MCF 10A (cell line): ENCODE results near the gene WTIP. TPM values are rescaled to one million over a fixed set of nuclear protein-coding genes. Genes with fewer than 3 reads are reported as not detected.

Source experiments
- BruUV-seq: library from RNA; stranded (reverse); fragments of 400-500 nt; replicated peaks from 2 replicates; lab custom pipeline; 2021; lab: Mats Ljungman, UMichigan
- CTCF ChIA-PET: fragments of 300-600 bp; sonication (Branson Sonifier 250); formaldehyde crosslinking; extraction: SDS; loops from one replicate; lab custom pipeline; 2021; ENCODE audit warnings: antibody characterized with exemption, inconsistent platforms; lab: Yijun Ruan, JAX
- POLR2A ChIA-PET: fragments of 300-600, 350-650 bp; sonication (Branson Sonifier 250); formaldehyde crosslinking; extraction: SDS; loops from one replicate; lab custom pipeline; 2020; ENCODE audit warnings: antibody characterized with exemption, inconsistent platforms; lab: Yijun Ruan, JAX
- DNase-seq: peaks from one replicate; pipeline ENCODE4 v3.0.0-alpha.2; 2018; ENCODE audit not compliant: unreplicated experiment
- H3K27ac Mint-ChIP-seq: one replicate; pipeline ENCODE4 v1.8.0; 2022; ENCODE audit warnings: mild to moderate bottlenecking, low read depth, mixed read lengths; ENCODE audit not compliant: unreplicated experiment
- H3K27me3 Mint-ChIP-seq: one replicate; pipeline ENCODE4 v1.8.0; 2022; ENCODE audit warnings: mixed read lengths; ENCODE audit not compliant: insufficient read depth, unreplicated experiment
- H3K36me3 Mint-ChIP-seq: one replicate; pipeline ENCODE4 v1.8.0; 2022; ENCODE audit warnings: mild to moderate bottlenecking, moderate library complexity, mixed read lengths; ENCODE audit not compliant: insufficient read depth, unreplicated experiment
- H3K4me1 Mint-ChIP-seq: one replicate; pipeline ENCODE4 v1.8.0; 2022; ENCODE audit warnings: mixed read lengths; ENCODE audit not compliant: insufficient read depth, unreplicated experiment
- H3K4me3 Mint-ChIP-seq: one replicate; pipeline ENCODE4 v1.8.0; 2022; ENCODE audit warnings: mild to moderate bottlenecking, moderate library complexity, mixed read lengths; ENCODE audit not compliant: unreplicated experiment
- H3K9me3 Mint-ChIP-seq: one replicate; pipeline ENCODE4 v1.8.0; 2022; ENCODE audit warnings: mixed read lengths; ENCODE audit not compliant: unreplicated experiment
- intact Hi-C: fragments of 100-400 bp; cut with micrococcal nuclease; formaldehyde crosslinking; loops from 2 replicates; pipeline ENCODE4 v1.14.1; 2022
- total RNA-seq: library from RNA; stranded (reverse); gene quantifications from 2 replicates; pipeline ENCODE4 v1.2.3, GENCODE V29; 2022
- TF ChIP-seq, protein P1 (sequence below): fragments of 200-600 bp; IDR thresholded peaks from one replicate; pipeline ENCODE4 v1.8.0; 2022; ENCODE audit warnings: antibody characterized with exemption, mild to moderate bottlenecking; ENCODE audit not compliant: unreplicated experiment

WTIP gene
- total RNA-seq, 1 experiment from 2014 or later = 22.6 TPM

DNA sequence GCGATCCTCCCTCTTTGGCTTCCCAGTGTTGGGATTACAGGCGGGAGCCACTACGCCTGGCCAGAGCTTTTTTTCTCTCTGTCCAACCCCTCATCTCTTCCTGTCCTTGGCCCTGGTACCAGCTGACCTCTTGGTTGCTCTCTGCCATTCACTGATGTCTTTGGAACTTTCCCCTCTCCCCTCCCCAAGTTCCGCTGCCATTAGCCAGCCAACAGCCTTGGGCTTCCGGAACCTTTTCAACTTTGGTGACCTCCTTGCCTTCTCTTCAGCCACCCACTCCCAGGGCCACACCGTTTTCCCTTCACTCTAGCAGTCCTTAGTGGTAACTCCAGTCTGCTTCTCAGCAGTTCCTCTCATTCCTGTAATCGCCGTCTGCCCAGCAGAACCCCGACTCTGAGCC is 4.3 kb downstream of the WTIP start:
- no peak overlapping the region for H3K27ac Mint-ChIP-seq
- peaks cover 31% of the 10 kb centered on the region for H3K36me3 Mint-ChIP-seq
- ChIA-PET CTCF (interaction anchor here (0.8 kb wide), 1 partner anchor 597 kb away, joined by 3 read pairs; no protein-coding TSS in a partner anchor), POLR2A (no interaction called here)
- TF ChIP-seq, protein P1, sequence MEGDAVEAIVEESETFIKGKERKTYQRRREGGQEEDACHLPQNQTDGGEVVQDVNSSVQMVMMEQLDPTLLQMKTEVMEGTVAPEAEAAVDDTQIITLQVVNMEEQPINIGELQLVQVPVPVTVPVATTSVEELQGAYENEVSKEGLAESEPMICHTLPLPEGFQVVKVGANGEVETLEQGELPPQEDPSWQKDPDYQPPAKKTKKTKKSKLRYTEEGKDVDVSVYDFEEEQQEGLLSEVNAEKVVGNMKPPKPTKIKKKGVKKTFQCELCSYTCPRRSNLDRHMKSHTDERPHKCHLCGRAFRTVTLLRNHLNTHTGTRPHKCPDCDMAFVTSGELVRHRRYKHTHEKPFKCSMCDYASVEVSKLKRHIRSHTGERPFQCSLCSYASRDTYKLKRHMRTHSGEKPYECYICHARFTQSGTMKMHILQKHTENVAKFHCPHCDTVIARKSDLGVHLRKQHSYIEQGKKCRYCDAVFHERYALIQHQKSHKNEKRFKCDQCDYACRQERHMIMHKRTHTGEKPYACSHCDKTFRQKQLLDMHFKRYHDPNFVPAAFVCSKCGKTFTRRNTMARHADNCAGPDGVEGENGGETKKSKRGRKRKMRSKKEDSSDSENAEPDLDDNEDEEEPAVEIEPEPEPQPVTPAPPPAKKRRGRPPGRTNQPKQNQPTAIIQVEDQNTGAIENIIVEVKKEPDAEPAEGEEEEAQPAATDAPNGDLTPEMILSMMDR = no peak
- peaks cover 27% of the 10 kb centered on the region for H3K4me1 Mint-ChIP-seq
- intact Hi-C loops = no loop called here
- no peaks in the 10 kb centered on the region for H3K27me3 Mint-ChIP-seq
- no peaks in the 10 kb centered on the region for H3K9me3 Mint-ChIP-seq
- H3K4me3 Mint-ChIP-seq = no peak overlapping the region
- no TSS peak for BruUV-seq
- no peak for DNase-seq

DNA sequence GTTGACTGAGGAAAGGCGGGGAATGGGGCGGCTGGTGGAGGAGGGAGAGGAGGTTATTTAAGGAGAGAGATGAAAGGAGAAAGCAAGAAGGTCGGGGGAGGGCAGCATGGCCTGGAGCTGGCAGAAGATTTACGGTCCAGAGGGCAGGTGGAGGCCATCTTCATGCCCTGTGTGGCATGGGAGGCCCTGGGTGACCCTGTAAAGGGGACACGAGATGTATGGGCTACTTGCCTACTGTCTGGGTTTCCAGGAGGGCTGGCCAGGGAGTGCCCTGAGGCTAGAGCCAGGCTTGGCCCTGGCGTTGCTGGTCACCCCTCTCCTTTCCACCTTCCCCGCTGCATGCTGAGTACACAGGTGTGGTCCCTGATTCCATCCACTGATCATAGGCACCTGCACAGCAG is 6.1 kb downstream of the WTIP start:
- Mint-ChIP-seq H3K4me3 (no peak overlapping the region), H3K27ac (no peak overlapping the region), H3K9me3 (no peaks in the 10 kb centered on the region), H3K27me3 (no peaks in the 10 kb centered on the region), H3K4me1 (peaks cover 27% of the 10 kb centered on the region), H3K36me3 (peaks cover 45% of the 10 kb centered on the region)
- intact Hi-C loops = no loop called here
- ChIA-PET CTCF (no interaction called here), POLR2A (no interaction called here)
- DNase-seq = no peak
- BruUV-seq = no TSS peak
- TF ChIP-seq, protein P1 = no peak

DNA sequence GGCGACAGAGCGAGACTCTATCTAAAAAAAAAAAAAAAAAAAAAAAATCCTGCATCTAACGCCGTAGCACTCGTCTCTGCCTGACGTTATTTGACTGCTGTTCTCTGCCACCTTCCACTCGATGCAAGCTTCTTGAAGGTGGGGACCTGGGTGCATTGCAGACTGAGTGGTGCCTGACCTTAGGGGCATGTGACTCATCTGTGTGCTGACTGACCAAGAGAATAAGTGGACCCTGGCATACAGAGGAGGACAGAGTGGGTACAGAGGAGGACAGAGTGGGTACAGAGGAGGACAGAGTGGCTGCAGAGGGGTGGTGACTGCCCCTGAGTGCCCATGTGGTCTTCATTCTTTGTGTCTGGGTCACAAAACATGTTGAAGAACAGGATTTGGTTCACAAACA is 7.6 kb downstream of the WTIP start:
- Mint-ChIP-seq H3K27me3 (no peaks in the 10 kb centered on the region), H3K4me1 (peaks cover 15% of the 10 kb centered on the region), H3K36me3 (peaks cover 61% of the 10 kb centered on the region), H3K4me3 (no peak overlapping the region), H3K27ac (no peak overlapping the region), H3K9me3 (no peaks in the 10 kb centered on the region)
- intact Hi-C loops = no loop called here
- DNase-seq = no peak
- CTCF ChIA-PET = interaction anchor here (0.6 to 0.8 kb wide), 2 partner anchors 96 to 694 kb away, joined by 3 read pairs; no protein-coding TSS in a partner anchor
- POLR2A ChIA-PET = no interaction called here
- BruUV-seq = no TSS peak
- TF ChIP-seq, protein P1 = no peak

DNA sequence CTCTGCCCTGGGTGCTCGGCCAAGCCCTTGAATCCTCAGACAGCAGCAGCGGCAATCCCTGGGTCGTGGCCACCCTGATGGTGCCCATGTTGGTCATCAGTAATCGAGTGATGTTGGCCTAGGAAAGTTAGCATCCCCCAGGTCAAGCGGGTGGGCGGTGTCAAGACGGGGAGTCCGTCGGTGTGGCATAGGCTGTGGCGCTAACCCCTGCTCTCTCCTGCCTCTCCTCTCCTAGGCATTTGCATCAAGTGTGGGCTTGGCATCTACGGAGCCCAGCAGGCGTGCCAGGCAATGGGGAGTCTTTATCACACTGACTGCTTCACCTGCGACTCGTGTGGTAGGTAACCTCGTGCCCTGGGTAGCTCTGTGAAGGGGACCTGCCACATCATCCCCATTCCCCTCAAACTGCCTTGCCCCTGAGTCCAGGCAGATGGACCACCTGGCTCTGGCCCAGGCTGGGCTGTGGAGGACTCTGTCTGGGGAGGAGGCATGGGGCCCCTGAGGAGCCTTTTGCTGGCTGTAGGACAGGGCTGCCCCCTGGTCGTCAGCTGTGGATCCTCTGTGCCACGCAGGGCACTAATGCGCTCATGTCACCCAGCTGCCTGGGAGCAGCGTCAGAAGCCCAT is 8.7 kb downstream of the WTIP start:
- BruUV-seq = no TSS peak
- intact Hi-C loops = no loop called here
- POLR2A ChIA-PET = no interaction called here
- CTCF ChIA-PET = interaction anchor here (0.9 to 1.0 kb wide), 2 partner anchors 11 to 12 kb away, joined by 3 to 5 read pairs; no protein-coding TSS in a partner anchor
- TF ChIP-seq, protein P1 = no peak
- peaks cover 69% of the 10 kb centered on the region for H3K36me3 Mint-ChIP-seq
- H3K9me3 Mint-ChIP-seq = no peaks in the 10 kb centered on the region
- no peaks in the 10 kb centered on the region for H3K27me3 Mint-ChIP-seq
- DNase-seq = no peak
- no peak overlapping the region for H3K4me3 Mint-ChIP-seq
- H3K4me1 Mint-ChIP-seq = peaks cover 12% of the 10 kb centered on the region
- H3K27ac Mint-ChIP-seq = no peak overlapping the region
